ENCODE results near the gene ZNF124. TPM values are rescaled to one million over a fixed set of nuclear protein-coding genes. Genes with fewer than 3 reads are reported as not detected.
"Not testable (repeated sequence)": the region's sequence is repeated elsewhere in the genome, so short reads cannot be mapped to it uniquely, and the experiment has no call there.

Gene ZNF124
- total RNA-seq, 4 donors from 2014 or later, result 22.6 to 58.1 (median 46.8) TPM

- Histone ChIP-seq H3K9me3 (peaks cover 0 to 77% (median 0%) of the 10 kb centered on the region in 3 donors), H3K4me3 (no peak overlapping the region), H3K27ac (no peak overlapping the region), H3K36me3 (peaks cover 0 to 52% of the 10 kb centered on the region in 2 donors), H3K4me1 (no peaks in the 10 kb centered on the region), H3K27me3 (no peaks in the 10 kb centered on the region)
- TF ChIP-seq CTCF (IDR thresholded peaks at IDR 0.05), result no peak
- TF ChIP-seq POLR2AphosphoS5 (IDR thresholded peaks at IDR 0.05), result no peak
- TF ChIP-seq POLR2A (IDR thresholded peaks at IDR 0.05), result no peak
- no peak for TF ChIP-seq EP300 (IDR thresholded peaks at IDR 0.05)
- WGBS, 2 donors (ENCODE audit: low coverage in 1 of 2), result 100% methylated on average over 1 to 3 of the region's 3 CpGs
- no peak for ATAC-seq
Observed at GRCh38 chr1:247146671-247147070, 25.1 kb downstream of the ZNF124 start.

GRCh38 chr1:247145279-247145678 is 26.5 kb downstream of the ZNF124 start:
- Histone ChIP-seq H3K27me3 (no peaks in the 10 kb centered on the region), H3K4me1 (no peaks in the 10 kb centered on the region), H3K36me3 (peaks cover 0 to 56% of the 10 kb centered on the region in 2 donors), H3K9me3 (peaks cover 0 to 91% (median 0%) of the 10 kb centered on the region in 3 donors), H3K27ac (no peak overlapping the region), H3K4me3 (no peak overlapping the region)
- ATAC-seq, result no peak
- no peak for TF ChIP-seq EP300 (IDR thresholded peaks at IDR 0.05)
- no peak for TF ChIP-seq CTCF (IDR thresholded peaks at IDR 0.05)
- TF ChIP-seq POLR2AphosphoS5 (IDR thresholded peaks at IDR 0.05), result no peak
- no peak for TF ChIP-seq POLR2A (IDR thresholded peaks at IDR 0.05)
- WGBS, 2 donors (ENCODE audit: low coverage in 1 of 2), result 96 to 100% methylated on average over 4 to 5 of the region's 6 CpGs

- not testable (repeated sequence) for ATAC-seq, H3K27me3 ChIP-seq, H3K4me1 ChIP-seq, H3K27ac ChIP-seq, H3K4me3 ChIP-seq
- peaks cover 0 to 20% of the 10 kb centered on the region in 2 donors for H3K36me3 ChIP-seq
- H3K9me3 ChIP-seq, result peaks cover 2 to 97% (median 4%) of the 10 kb centered on the region in 3 donors
Observed at GRCh38 chr1:247139557-247139956, 32.3 kb downstream of the ZNF124 start.

GRCh38 chr1:247131236-247131635 is 40.6 kb downstream of the ZNF124 start:
- Histone ChIP-seq H3K4me3 (no peak overlapping the region), H3K4me1 (peaks cover 0 to 6% (median 0%) of the 10 kb centered on the region in 3 donors), H3K36me3 (peaks cover 0 to 30% of the 10 kb centered on the region in 2 donors), H3K9me3 (peaks cover 0 to 63% (median 0%) of the 10 kb centered on the region in 3 donors), H3K27ac (no peak overlapping the region), H3K27me3 (no peaks in the 10 kb centered on the region)
- 93% methylated on average over 2 of the region's 10 CpGs; no CpG with 5 or more reads in 1 of the 2 donors for WGBS, 2 donors (ENCODE audit: low coverage in 1 of 2)
- no peak for ATAC-seq
- TF ChIP-seq POLR2A (IDR thresholded peaks at IDR 0.05), result no peak

GRCh38 chr1:247127519-247128282 is 44.1 kb downstream of the ZNF124 start:
- H3K36me3 ChIP-seq, result peaks cover 0 to 23% of the 10 kb centered on the region in 2 donors
- peaks cover 0 to 27% (median 0%) of the 10 kb centered on the region in 3 donors for H3K9me3 ChIP-seq
- WGBS, 2 donors (ENCODE audit: low coverage in 1 of 2), result 29 to 78% methylated on average over 2 to 13 of the region's 18 CpGs
- H3K4me1 ChIP-seq, H3K27ac ChIP-seq, ATAC-seq, H3K27me3 ChIP-seq: not testable (repeated sequence)
- peak overlapping the region in 1 of 2 donors; percentile 12 for H3K4me3 ChIP-seq

- WGBS, 2 donors (ENCODE audit: low coverage in 1 of 2), result no CpG with 5 or more reads among the region's 46 CpGs
- peak; percentile 76 for ATAC-seq
Observed at GRCh38 chr1:247126601-247127000, 45.2 kb downstream of the ZNF124 start.

GRCh38 chr1:247126166-247126565 is 45.7 kb downstream of the ZNF124 start:
- H3K9me3 ChIP-seq, result peaks cover 0 to 13% (median 0%) of the 10 kb centered on the region in 3 donors
- WGBS, 2 donors (ENCODE audit: low coverage in 1 of 2), result no CpG with 5 or more reads among the region's 25 CpGs
- not testable (repeated sequence) for H3K36me3 ChIP-seq, H3K4me1 ChIP-seq, H3K27me3 ChIP-seq, H3K27ac ChIP-seq, H3K4me3 ChIP-seq
- ATAC-seq, result peak; percentile 100

More at GRCh38 chr1:247126601-247127000, 45.2 kb downstream of the ZNF124 start:
- H3K9me3 ChIP-seq, result peaks cover 0 to 18% (median 0%) of the 10 kb centered on the region in 3 donors
- not testable (repeated sequence) for H3K27ac ChIP-seq, H3K4me3 ChIP-seq, H3K27me3 ChIP-seq, H3K4me1 ChIP-seq
- peaks cover 0 to 14% of the 10 kb centered on the region in 2 donors for H3K36me3 ChIP-seq

Measured in gastroesophageal sphincter (tissue), 4 donors.